Measurements from ENCODE around the gene CHURC1. TPM values are rescaled to one million over a fixed set of nuclear protein-coding genes. Genes with fewer than 3 reads are reported as not detected.

CHURC1 gene
- total and polyA plus RNA-seq, 2 of the 8 experiments (the other 6 are each of a cell fraction or from before 2014, with no cell fraction given) = 50.2 to 59.3 TPM

DNA sequence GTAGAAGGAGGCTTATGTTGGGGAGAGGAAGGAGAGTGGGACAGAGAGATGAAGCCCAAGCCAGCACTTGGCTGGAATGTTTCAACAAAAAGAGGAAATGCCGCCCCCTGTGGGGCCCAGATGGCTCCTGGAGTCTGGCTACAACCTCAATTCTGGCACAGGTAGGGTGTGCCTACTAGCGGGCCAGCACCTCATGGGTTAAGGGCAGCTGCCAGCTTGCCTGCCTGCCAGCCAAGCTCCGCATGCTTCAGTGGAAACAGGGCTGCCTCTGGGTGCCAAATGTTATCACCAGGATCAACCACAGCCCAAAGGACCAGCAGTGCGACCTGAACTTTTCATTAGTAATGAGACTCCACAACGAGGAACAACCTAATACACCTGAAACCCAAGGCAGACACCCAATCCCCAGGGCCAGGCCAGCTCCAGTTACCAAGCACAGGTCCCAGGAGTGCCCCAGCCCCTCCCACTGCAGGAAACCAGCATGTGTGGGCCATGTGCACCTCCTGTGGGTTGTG lies 46.6 kb downstream of the CHURC1 start (continued):
- TF ChIP-seq JUND (IDR thresholded peaks at IDR 0.05; ENCODE audit: low read length) (no peak), TCF12 (IDR thresholded peaks at IDR 0.05; ENCODE audit: low read depth, low read length) (0 out of 2 replicates have a peak, but pooled peaks have one; percentile 66), RXRA (IDR thresholded peaks at IDR 0.05; ENCODE audit: insufficient read depth, low read depth, low read length) (no peak), KDM1A (IDR thresholded peaks at IDR 0.05; ENCODE audit: borderline replicate concordance, low read length) (no peak), ZNF274 (IDR thresholded peaks at IDR 0.05; ENCODE audit: borderline replicate concordance, extremely low read depth, low read length) (no peak), SRF (IDR thresholded peaks at IDR 0.05; ENCODE audit: low read depth, low read length) (no peak), RAD21 (IDR thresholded peaks at IDR 0.05 in 1 of 2, conservative IDR thresholded peaks at IDR 0.05 in 1 of 2; ENCODE audit: low read depth in 2 of 2, low read length in 2 of 2) (peak; percentile 31 to 60), POU5F1 (IDR thresholded peaks at IDR 0.05; ENCODE audit: low read depth, low read length) (no peak), CBX8 (IDR thresholded peaks at IDR 0.05; ENCODE audit: borderline replicate concordance, low read depth, low read length) (no peak), TEAD4 (IDR thresholded peaks at IDR 0.05; ENCODE audit: low read depth, low read length) (peak; percentile 92), EP300 (IDR thresholded peaks at IDR 0.05; ENCODE audit: borderline replicate concordance in 1 of 2, low read depth in 2 of 2, low read length in 2 of 2) (peak in 1 of 2 experiments; percentile 59; a peak in 1 of 3 replicates), NANOG (IDR thresholded peaks at IDR 0.05; ENCODE audit: insufficient read depth, low read depth, low read length, poor library complexity, severe bottlenecking) (no peak), CEBPB (IDR thresholded peaks at IDR 0.05; ENCODE audit: low read depth, low read length) (no peak), POLR2AphosphoS5 (IDR thresholded peaks at IDR 0.05; ENCODE audit: low read depth, low read length) (no peak), SAP30 (IDR thresholded peaks at IDR 0.05; ENCODE audit: insufficient read depth, insufficient replicate concordance, low read length) (no peak), BACH1 (IDR thresholded peaks at IDR 0.05; ENCODE audit: low read length) (no peak), SIRT6 (IDR thresholded peaks at IDR 0.05; ENCODE audit: low read length) (no peak), CHD2 (IDR thresholded peaks at IDR 0.05; ENCODE audit: low read length) (no peak), KDM4A (IDR thresholded peaks at IDR 0.05; ENCODE audit: low read depth, low read length, severe bottlenecking) (no peak), BCL11A (IDR thresholded peaks at IDR 0.05; ENCODE audit: low read depth in 2 of 2, low read length in 2 of 2) (no peak)
- TF ChIP-seq, protein P1, sequence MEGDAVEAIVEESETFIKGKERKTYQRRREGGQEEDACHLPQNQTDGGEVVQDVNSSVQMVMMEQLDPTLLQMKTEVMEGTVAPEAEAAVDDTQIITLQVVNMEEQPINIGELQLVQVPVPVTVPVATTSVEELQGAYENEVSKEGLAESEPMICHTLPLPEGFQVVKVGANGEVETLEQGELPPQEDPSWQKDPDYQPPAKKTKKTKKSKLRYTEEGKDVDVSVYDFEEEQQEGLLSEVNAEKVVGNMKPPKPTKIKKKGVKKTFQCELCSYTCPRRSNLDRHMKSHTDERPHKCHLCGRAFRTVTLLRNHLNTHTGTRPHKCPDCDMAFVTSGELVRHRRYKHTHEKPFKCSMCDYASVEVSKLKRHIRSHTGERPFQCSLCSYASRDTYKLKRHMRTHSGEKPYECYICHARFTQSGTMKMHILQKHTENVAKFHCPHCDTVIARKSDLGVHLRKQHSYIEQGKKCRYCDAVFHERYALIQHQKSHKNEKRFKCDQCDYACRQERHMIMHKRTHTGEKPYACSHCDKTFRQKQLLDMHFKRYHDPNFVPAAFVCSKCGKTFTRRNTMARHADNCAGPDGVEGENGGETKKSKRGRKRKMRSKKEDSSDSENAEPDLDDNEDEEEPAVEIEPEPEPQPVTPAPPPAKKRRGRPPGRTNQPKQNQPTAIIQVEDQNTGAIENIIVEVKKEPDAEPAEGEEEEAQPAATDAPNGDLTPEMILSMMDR (IDR thresholded peaks at IDR 0.05; ENCODE audit: control extremely low read depth in 1 of 3, insufficient read depth in 1 of 3, low read depth in 1 of 3, low read length in 3 of 3) = peak; percentile 48 to 67 (median 63)
